T-helper 1 cell treated with Interleukin-12 subunit alpha and Interleukin-12 subunit beta and Interleukin-4 antibody, amounts not matched to agents 30 ng/mL and 1 ng/mL, for 36 hours (primary cell): ENCODE measurements around the gene COG5. TPM values are rescaled to one million over a fixed set of nuclear protein-coding genes. Genes with fewer than 3 reads are reported as not detected.

Experiments used
- intact Hi-C: fragments of 100-400 bp; cut with micrococcal nuclease; formaldehyde crosslinking; loops from one replicate; pipeline ENCODE4 v1.15.1; 2024
- total RNA-seq: library from RNA; stranded (reverse); gene quantifications from 2 replicates; pipeline ENCODE4 v1.2.3, GENCODE V29; 2022

Gene COG5
- total RNA-seq, 1 donor from 2014 or later = 47.8 TPM

- intact Hi-C loops = no loop called here
These were observed 218.9 kb downstream of the COG5 start for GRCh38 chr7:107344799-107345198.

DNA sequence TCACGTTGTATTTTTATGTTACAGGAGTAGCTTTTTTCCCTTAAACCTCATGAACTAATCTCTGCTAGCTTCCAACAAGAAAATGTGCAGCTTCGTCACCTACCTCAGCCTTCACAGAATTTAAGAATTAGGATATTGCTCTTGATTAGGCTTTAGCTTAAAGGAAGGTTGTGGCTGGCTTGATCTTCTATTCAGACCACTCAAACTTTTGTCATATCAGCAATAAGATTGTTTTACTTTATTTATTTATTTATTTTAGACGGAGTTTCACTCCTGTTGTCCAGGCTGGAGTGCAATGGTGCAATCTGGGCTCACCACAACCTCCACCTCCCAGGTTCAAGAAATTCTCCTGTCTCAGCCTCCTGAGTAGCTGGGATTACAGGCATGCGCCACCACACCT is 219.4 kb downstream of the COG5 start:
- intact Hi-C loops = no loop called here

DNA sequence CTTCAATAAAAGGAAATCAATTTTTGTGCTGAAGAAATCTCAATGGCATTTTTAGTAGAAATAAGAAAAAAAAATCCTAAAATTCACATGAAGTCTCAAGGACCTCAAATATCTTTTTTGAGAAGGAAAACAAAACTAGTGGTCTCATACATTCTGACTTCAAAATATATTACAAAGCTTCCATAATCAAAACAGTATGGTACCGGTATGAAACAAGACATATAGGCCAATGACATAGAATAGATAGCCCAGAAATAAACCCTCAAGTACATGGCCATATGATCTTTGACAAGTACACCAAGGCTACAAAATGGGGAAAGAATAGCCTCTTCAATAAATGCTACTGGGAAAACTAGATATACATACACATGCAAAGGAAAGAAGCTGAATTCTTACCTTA is 225.6 kb downstream of the COG5 start:
- intact Hi-C loops = no loop called here

DNA sequence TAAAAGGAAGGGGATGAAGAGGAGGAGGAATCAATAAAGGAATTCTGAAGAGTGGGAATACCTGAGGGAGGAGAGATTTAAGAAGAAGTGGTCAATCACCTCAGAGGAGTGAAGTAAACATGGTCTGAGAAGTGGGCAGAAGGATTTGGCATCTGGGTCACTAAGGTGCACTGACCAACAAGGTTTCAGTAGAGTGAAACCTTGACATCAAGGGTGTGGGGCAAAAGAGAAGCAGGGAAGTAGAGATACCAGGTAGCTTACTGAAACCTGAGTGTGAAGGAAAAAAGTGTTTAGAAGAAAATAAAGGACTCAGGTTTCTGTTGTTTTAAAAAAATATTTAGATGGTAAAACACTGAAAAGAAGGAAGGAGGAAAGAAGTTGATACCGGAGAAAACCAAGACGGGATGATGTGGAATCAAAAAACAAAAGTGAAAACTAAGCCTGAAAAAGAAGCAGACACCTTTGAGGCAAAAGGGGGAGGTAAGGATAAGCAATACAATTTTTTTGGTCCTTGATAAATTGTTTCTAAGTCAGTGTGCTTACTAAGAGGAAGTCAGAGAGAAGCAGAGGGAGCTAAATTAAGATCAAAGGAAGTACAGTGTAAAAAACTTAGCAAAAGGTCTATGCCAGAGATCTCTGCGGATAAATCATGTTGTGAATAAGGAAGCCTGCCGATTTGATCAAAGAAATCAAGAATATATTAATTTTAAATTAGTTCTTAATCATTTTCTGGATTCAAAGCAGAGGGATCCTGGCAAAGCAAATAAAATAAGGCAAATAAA is 231.0 kb downstream of the COG5 start:
- intact Hi-C loops = no loop called here

GRCh38 chr7:107330478-107330877 is 233.2 kb downstream of the COG5 start:
- intact Hi-C loops = no loop called here

DNA sequence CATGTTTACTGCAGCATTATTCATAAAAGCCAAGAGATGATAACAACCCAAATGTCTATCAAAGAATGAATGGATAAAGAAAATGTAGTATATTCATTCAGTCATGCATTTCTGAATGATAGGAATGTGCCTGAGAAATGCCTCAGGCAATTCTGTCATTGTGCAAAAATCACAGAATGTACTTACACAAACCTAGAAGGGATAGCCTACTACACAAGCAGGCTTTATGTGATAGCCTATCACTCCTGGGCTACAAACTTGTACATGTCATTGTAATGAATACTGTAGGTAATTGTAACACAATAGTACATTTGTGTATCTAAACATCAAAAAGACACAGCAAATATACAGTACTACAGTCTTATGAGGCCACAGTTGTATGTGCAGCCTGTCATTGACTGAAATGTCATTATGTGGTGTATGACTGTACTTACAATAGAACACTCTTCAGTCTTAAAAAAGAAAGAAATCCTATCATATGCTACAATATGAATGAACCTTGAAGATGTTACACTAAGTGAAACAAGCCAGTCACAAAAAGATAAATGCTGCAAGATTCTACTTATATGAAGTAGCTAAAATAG is 235.6 kb downstream of the COG5 start:
- intact Hi-C loops = no loop called here

GRCh38 chr7:107326061-107326460 is 237.7 kb downstream of the COG5 start:
- intact Hi-C loops = no loop called here

- intact Hi-C loops = no loop called here
These were observed 241.7 kb downstream of the COG5 start for GRCh38 chr7:107322015-107322414.

- intact Hi-C loops = no loop called here
These were observed 242.1 kb downstream of the COG5 start for GRCh38 chr7:107321611-107322010.

DNA sequence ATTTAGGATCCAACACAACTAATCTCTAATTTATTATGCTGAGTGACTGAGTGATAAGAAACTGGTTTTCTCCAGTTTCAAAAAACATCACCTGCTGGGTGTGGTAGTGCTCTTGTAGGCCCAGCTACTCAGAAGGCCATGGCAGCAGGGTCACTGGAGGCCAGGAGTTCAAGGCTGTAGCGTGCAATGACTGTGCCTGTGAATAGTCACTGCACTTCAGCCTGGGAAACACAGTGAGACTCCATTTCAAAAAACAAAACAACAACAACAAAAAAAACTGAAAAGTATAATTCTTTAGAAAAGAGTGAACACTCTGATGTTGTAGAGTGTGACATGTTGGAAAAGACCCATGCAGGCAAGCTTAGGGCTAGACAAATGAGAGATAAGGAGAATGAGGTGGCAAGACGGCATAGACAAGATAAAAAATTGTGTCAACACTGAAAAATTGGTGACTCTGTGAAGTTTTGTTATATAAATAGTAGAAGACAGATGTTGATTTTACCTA is 243.9 kb downstream of the COG5 start:
- intact Hi-C loops = no loop called here

- intact Hi-C loops = no loop called here
These were observed 245.1 kb downstream of the COG5 start for GRCh38 chr7:107318523-107319160.

GRCh38 chr7:107315716-107316220 is 248.0 kb downstream of the COG5 start:
- intact Hi-C loops = no loop called here

GRCh38 chr7:107313355-107313754 is 250.4 kb downstream of the COG5 start:
- intact Hi-C loops = no loop called here

DNA sequence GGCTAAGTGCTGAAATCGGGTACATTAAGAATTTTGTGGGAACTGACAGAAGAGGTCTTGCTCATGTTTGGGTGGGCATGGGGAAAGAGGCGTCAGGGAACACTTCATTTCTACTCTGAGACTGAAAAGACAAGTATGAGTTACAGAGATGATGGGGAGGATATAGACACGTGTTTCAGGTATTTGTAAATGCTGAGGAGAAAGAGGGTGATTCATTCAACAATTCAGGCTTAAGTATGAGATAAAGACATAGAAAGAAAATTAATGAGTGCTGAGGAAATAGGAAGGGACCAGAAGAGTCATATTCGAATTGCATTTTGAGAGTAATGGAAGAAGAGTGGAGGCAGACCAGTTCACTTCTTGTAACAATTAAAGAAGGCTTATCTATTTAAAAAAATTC is 251.3 kb downstream of the COG5 start:
- intact Hi-C loops = no loop called here

GRCh38 chr7:107309296-107309695 is 254.4 kb downstream of the COG5 start:
- intact Hi-C loops = no loop called here

DNA sequence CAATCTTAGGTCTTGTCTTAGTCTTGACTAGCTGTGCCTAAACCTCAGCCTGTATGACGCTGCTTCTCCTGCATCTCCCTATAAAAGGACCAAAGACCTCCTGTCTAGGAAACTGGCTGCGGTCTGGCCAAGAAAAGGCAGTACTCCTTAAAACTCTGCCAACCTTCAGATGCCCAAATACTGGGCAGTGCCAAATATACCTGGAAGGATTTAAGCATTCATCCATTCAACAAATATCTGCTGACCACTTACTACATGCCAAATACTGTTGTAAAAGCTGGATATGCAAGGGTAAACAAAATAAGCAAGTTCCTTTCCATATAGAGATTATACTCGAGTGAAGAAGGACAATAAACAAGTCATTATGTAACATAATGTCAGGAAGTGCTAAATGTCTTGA is 259.1 kb downstream of the COG5 start:
- intact Hi-C loops = no loop called here

GRCh38 chr7:107304063-107304462 is 259.7 kb downstream of the COG5 start:
- intact Hi-C loops = no loop called here

DNA sequence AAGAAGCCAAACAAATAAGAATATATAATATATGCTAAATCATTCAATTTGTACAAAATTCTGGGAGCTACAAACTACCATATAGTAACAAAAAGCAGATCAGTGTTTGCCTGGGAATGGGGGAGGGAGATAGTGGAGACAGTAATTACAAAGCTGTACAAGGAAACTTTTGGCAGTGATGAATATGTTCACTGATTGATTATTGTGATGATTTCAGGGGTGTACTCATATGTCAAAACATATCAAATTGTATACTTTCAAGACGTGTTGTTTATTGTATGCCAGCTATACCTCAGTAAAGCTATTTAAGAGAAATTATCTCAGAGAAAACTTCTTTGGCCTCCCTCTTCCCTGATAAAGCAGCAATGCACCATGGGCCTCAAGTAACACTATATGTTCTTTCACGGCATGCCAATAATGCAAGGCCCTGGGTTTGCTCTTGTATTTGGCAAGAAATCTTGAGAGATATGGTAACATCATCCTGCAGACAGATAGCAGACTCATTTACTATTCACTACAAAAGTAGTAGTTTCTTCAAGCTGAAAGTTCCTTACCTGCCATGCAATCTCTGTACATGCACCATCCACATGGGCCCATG is 261.4 kb downstream of the COG5 start:
- intact Hi-C loops = no loop called here

DNA sequence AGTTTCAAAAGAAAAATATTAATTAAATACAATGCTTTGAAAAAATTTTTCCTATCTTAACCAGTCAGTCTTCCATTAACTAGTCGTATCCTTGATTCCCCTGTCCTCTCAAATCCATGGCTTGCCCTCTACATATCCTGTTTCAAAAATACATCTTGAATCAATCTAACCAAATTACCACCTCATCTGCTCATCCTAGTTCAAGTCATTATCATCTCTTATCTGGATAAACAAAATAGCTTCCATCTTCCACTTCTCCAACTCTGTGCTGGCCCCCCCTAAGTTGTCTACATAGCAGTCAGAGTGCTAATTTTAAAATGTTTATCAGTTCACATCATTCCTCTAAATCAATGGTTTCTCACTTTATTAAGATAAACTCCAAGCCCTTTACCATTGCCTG is 269.5 kb downstream of the COG5 start:
- intact Hi-C loops = no loop called here

- intact Hi-C loops = no loop called here
These were observed 271.1 kb downstream of the COG5 start for GRCh38 chr7:107292591-107292990.

GRCh38 chr7:107291434-107291833 is 272.3 kb downstream of the COG5 start:
- intact Hi-C loops = no loop called here
